ENCODE results near the gene TMEM182.
A peak's percentile ranks its signal among the peaks of the same experiment; 100 is the strongest.

- TF ChIP-seq CTCF (IDR thresholded peaks at IDR 0.05; ENCODE audit: low read depth, low read length) (peak; percentile 79), POLR2A (IDR thresholded peaks at IDR 0.05; ENCODE audit: extremely low read depth, insufficient read length) (no peak)
Observed at GRCh38 chr2:102841107-102841840, 79.4 kb downstream of the TMEM182 start.

All from NB4 (cell line).